NB4 (cell line): Measurements from ENCODE around the gene MPDZ.

ENCODE experiments used
- DNase-seq: peaks from one replicate; pipeline ENCODE4 v3.0.0; 2010; ENCODE audit warnings: low read depth
- H3K4me3 ChIP-seq: one replicate; pipeline ENCODE4 v1.5.1; 2011; ENCODE audit warnings: mild to moderate bottlenecking, low read depth, low read length, moderate library complexity
- CTCF ChIP-seq: IDR thresholded peaks from one replicate; pipeline ENCODE4 v1.5.1; 2012; ENCODE audit warnings: low read depth, low read length
- MAX ChIP-seq: IDR thresholded peaks from 2 replicates; pipeline ENCODE4 v1.6.1; 2011; ENCODE audit warnings: low read depth, low read length
- MYC ChIP-seq: IDR thresholded peaks from 2 replicates; pipeline ENCODE4 v1.6.1; 2011; ENCODE audit warnings: low read depth, low read length
- POLR2A ChIP-seq: IDR thresholded peaks from 2 replicates; pipeline ENCODE4 v1.6.1; 2011; ENCODE audit warnings: mild to moderate bottlenecking; ENCODE audit not compliant: insufficient read length; ENCODE audit errors: extremely low read depth

MPDZ gene

GRCh38 chr9:13278368-13279246 is 885 bp downstream of the MPDZ start:
- no peak for DNase-seq
- no peak overlapping the region for H3K4me3 ChIP-seq
- TF ChIP-seq CTCF (no peak), MAX (no peak), MYC (no peak), POLR2A (no peak)

GRCh38 chr9:13278023-13278367 is 1.5 kb downstream of the MPDZ start:
- no peak for DNase-seq
- TF ChIP-seq MYC, result no peak
- TF ChIP-seq POLR2A, result no peak
- no peak for TF ChIP-seq MAX
- no peak for TF ChIP-seq CTCF
- no peak overlapping the region for H3K4me3 ChIP-seq

- no peak for DNase-seq
- TF ChIP-seq CTCF (no peak), MAX (no peak), MYC (no peak), POLR2A (no peak)
- no peak overlapping the region for H3K4me3 ChIP-seq
Measured at GRCh38 chr9:13274886-13275641, 4.4 kb downstream of the MPDZ start.

- TF ChIP-seq CTCF (no peak), MAX (no peak), POLR2A (no peak), MYC (no peak)
- H3K4me3 ChIP-seq, result no peak overlapping the region
- no peak for DNase-seq
Measured at GRCh38 chr9:13270734-13271133, 8.8 kb downstream of the MPDZ start.

GRCh38 chr9:13269589-13270452 is 9.7 kb downstream of the MPDZ start:
- TF ChIP-seq MAX (no peak), MYC (no peak), CTCF (no peak), POLR2A (no peak)
- H3K4me3 ChIP-seq, result no peak overlapping the region
- DNase-seq, result no peak
